HUES48 (cell line): Measurements from ENCODE around the gene LSM7.
"Not testable (repeated sequence)": the region's sequence is repeated elsewhere in the genome, so short reads cannot be mapped to it uniquely, and the experiment has no call there.

Source experiments
- H3K27ac ChIP-seq: one replicate; pipeline ENCODE4 v1.7.0; 2013; ENCODE audit warnings: low read depth, low read length, inconsistent platforms
- H3K27me3 ChIP-seq: 2 replicates; pipeline ENCODE4 v1.6.1; 2013; ENCODE audit warnings: mild to moderate bottlenecking, low read length; ENCODE audit not compliant: control insufficient read depth, insufficient read depth
- H3K36me3 ChIP-seq: 2 replicates; pipeline ENCODE4 v1.6.1; 2013; ENCODE audit warnings: low read length; ENCODE audit not compliant: control insufficient read depth, insufficient read depth
- H3K4me1 ChIP-seq: 2 replicates; pipeline ENCODE4 v1.6.1; 2013; ENCODE audit warnings: mild to moderate bottlenecking, low read length; ENCODE audit not compliant: control insufficient read depth, insufficient read depth
- H3K4me3 ChIP-seq: 2 replicates; pipeline ENCODE4 v1.5.1; 2013; ENCODE audit warnings: mild to moderate bottlenecking, low read depth, low read length
- H3K9ac ChIP-seq: 2 replicates; pipeline ENCODE4 v1.6.1; 2013; ENCODE audit warnings: mild to moderate bottlenecking, low read depth, low read length, moderate library complexity
- H3K9me3 ChIP-seq: 2 replicates; pipeline ENCODE4 v1.6.1; 2013; ENCODE audit warnings: low read length; ENCODE audit not compliant: control insufficient read depth, insufficient read depth

Gene LSM7

GRCh38 chr19:2289714-2290435 is 38.5 kb downstream of the LSM7 start:
- H3K9ac ChIP-seq = no peak overlapping the region
- peaks cover 76% of the 10 kb centered on the region for H3K27me3 ChIP-seq
- H3K9me3 ChIP-seq = no peaks in the 10 kb centered on the region
- peak overlapping the region; percentile 30; the same call in 1 of the 2 replicates for H3K4me3 ChIP-seq
- no peaks in the 10 kb centered on the region for H3K36me3 ChIP-seq
- H3K4me1 ChIP-seq = no peaks in the 10 kb centered on the region; the same call in 1 of the 2 replicates
- H3K27ac ChIP-seq = no peak overlapping the region

GRCh38 chr19:2288818-2289713 is 39.3 kb downstream of the LSM7 start:
- Histone ChIP-seq H3K9me3 (no peaks in the 10 kb centered on the region), H3K9ac (no peak overlapping the region), H3K36me3 (no peaks in the 10 kb centered on the region), H3K27ac (no peak overlapping the region), H3K4me1 (no peaks in the 10 kb centered on the region; the same call in 1 of the 2 replicates), H3K27me3 (peaks cover 71% of the 10 kb centered on the region), H3K4me3 (no peak overlapping the region)

- Histone ChIP-seq H3K27me3 (peaks cover 65% of the 10 kb centered on the region), H3K27ac (no peak overlapping the region), H3K4me3 (no peak overlapping the region), H3K9me3 (no peaks in the 10 kb centered on the region), H3K36me3 (no peaks in the 10 kb centered on the region), H3K4me1 (no peaks in the 10 kb centered on the region; the same call in 1 of the 2 replicates), H3K9ac (no peak overlapping the region)
Measured at GRCh38 chr19:2288338-2288817, 40.0 kb downstream of the LSM7 start.

GRCh38 chr19:2287585-2288337 is 40.6 kb downstream of the LSM7 start:
- Histone ChIP-seq H3K27ac (no peak overlapping the region), H3K9ac (no peak overlapping the region), H3K4me1 (no peaks in the 10 kb centered on the region; the same call in 1 of the 2 replicates), H3K27me3 (peaks cover 66% of the 10 kb centered on the region), H3K9me3 (no peaks in the 10 kb centered on the region), H3K4me3 (no peak overlapping the region), H3K36me3 (no peaks in the 10 kb centered on the region)

GRCh38 chr19:2286402-2287140 is 41.8 kb downstream of the LSM7 start:
- no peaks in the 10 kb centered on the region; the same call in 1 of the 2 replicates for H3K4me1 ChIP-seq
- H3K4me3 ChIP-seq = no peak overlapping the region
- no peak overlapping the region for H3K27ac ChIP-seq
- no peak overlapping the region for H3K9ac ChIP-seq
- H3K9me3 ChIP-seq = no peaks in the 10 kb centered on the region
- H3K36me3 ChIP-seq = no peaks in the 10 kb centered on the region
- peaks cover 66% of the 10 kb centered on the region for H3K27me3 ChIP-seq

- Histone ChIP-seq H3K4me3 (no peak overlapping the region), H3K4me1 (no peaks in the 10 kb centered on the region), H3K9me3 (no peaks in the 10 kb centered on the region), H3K9ac (no peak overlapping the region), H3K27me3 (peaks cover 41% of the 10 kb centered on the region), H3K36me3 (no peaks in the 10 kb centered on the region), H3K27ac (no peak overlapping the region)
Measured at GRCh38 chr19:2283835-2284507, 44.4 kb downstream of the LSM7 start.

GRCh38 chr19:2282862-2283237 is 45.5 kb downstream of the LSM7 start:
- no peaks in the 10 kb centered on the region for H3K9me3 ChIP-seq
- no peak overlapping the region for H3K27ac ChIP-seq
- H3K4me3 ChIP-seq = 0 out of 2 replicates have a peak overlapping the region, but pooled peaks have one; percentile 57
- H3K9ac ChIP-seq = no peak overlapping the region
- H3K27me3 ChIP-seq = peaks cover 30% of the 10 kb centered on the region
- no peaks in the 10 kb centered on the region for H3K4me1 ChIP-seq
- no peaks in the 10 kb centered on the region for H3K36me3 ChIP-seq

- peak within 1 kb of the TSS; percentile 57 for H3K4me3 ChIP-seq
- H3K9ac ChIP-seq = no peak within 1 kb of the TSS
- H3K4me1 ChIP-seq = no peaks in the 10 kb centered on the region
Measured at GRCh38 chr19:2282062-2282861, 46.1 kb downstream of the LSM7 start, which contains the start of gene PEAK3. Gene PEAK3, minus strand, starts transcription at chr19:2282175. Its CDS starts 1,244 bp downstream, at chr19:2280931.

GRCh38 chr19:2281265-2282061 is 46.9 kb downstream of the LSM7 start:
- H3K27ac ChIP-seq, H3K36me3 ChIP-seq, H3K9me3 ChIP-seq, H3K9ac ChIP-seq, H3K4me1 ChIP-seq: not testable (repeated sequence)
- peak overlapping the region; percentile 57 for H3K4me3 ChIP-seq
- peaks cover 23% of the 10 kb centered on the region for H3K27me3 ChIP-seq

More at GRCh38 chr19:2282062-2282861, 46.1 kb downstream of the LSM7 start, which contains the start of gene PEAK3:
- no peak within 1 kb of the TSS for H3K27ac ChIP-seq
- H3K9me3 ChIP-seq = no peaks in the 10 kb centered on the region
- H3K36me3 ChIP-seq = no peaks in the 10 kb centered on the region
- H3K27me3 ChIP-seq = peaks cover 24% of the 10 kb centered on the region
